Right lobe of liver (tissue), 4 donors: ENCODE results near the gene GRM5.

Source experiments
- POLR2A ChIP-seq: fragments of 450-650 bp; IDR thresholded peaks from one replicate; pipeline ENCODE4 v1.6.1; 2017; ENCODE audit warnings: antibody characterized with exemption, mild to moderate bottlenecking
- TF ChIP-seq, protein P1 (sequence below), 4 donors: fragments of 200-600 bp in 3 of 4; fragments of 450-650 bp in 1 of 4; IDR thresholded peaks; one replicate each; pipeline versions ENCODE4 v1.5.1 to v1.8.0; 2016 to 2022; ENCODE audit warnings: antibody characterized with exemption in 4 of 4, mild to moderate bottlenecking in 2 of 4
- donor health status: DM: no; HTN: no; CAD: no.
- donor health status: DM: no; HTN: no; CAD: no.
- donor health status: DM: no; HTN: yes; CAD: no.

DNA sequence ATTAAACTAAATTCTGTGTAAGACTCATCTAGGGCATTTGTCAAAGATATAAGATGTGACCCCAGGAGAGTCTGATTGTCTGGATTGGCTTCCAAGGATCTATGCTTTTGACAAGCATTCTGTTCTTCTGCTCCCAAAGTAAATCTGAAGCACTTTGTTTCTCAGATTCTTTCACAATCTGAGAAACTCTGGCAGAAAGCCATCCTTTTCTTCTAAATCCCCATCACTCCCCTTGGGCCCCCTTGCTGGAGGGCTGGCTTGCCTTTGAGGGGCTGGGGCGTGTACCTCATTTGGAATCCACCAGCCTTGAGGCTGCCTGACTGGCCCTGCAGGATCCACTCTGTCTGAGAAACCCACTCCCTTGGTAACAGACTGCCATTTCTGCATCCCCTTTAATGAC lies 554.8 kb downstream of the GRM5 start:
- TF ChIP-seq, protein P1, sequence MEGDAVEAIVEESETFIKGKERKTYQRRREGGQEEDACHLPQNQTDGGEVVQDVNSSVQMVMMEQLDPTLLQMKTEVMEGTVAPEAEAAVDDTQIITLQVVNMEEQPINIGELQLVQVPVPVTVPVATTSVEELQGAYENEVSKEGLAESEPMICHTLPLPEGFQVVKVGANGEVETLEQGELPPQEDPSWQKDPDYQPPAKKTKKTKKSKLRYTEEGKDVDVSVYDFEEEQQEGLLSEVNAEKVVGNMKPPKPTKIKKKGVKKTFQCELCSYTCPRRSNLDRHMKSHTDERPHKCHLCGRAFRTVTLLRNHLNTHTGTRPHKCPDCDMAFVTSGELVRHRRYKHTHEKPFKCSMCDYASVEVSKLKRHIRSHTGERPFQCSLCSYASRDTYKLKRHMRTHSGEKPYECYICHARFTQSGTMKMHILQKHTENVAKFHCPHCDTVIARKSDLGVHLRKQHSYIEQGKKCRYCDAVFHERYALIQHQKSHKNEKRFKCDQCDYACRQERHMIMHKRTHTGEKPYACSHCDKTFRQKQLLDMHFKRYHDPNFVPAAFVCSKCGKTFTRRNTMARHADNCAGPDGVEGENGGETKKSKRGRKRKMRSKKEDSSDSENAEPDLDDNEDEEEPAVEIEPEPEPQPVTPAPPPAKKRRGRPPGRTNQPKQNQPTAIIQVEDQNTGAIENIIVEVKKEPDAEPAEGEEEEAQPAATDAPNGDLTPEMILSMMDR (IDR thresholded peaks at IDR 0.05), result no peak
- TF ChIP-seq POLR2A, result no peak
